ENCODE data around the gene GLRX5.
"Not testable (repeated sequence)": the region's sequence is repeated elsewhere in the genome, so short reads cannot be mapped to it uniquely, and the experiment has no call there.

Gene GLRX5

GRCh38 chr14:95498622-95499353, 36.1 kb upstream of the GLRX5 start:
- no peak for DNase-seq (ENCODE audit: low read depth in 3 of 3)

GRCh38 chr14:95499354-95499750, 35.5 kb upstream of the GLRX5 start:
- no peak for DNase-seq (ENCODE audit: low read depth in 3 of 3)

GRCh38 chr14:95500201-95500681, 34.6 kb upstream of the GLRX5 start:
- no peak for DNase-seq (ENCODE audit: low read depth in 3 of 3)

- no peak for DNase-seq (ENCODE audit: low read depth in 3 of 3)
These were observed 34.0 kb upstream of the GLRX5 start for GRCh38 chr14:95500772-95501401.

- DNase-seq (ENCODE audit: low read depth in 3 of 3): no peak
These were observed 32.4 kb upstream of the GLRX5 start for GRCh38 chr14:95502381-95502950.

- DNase-seq (ENCODE audit: low read depth in 3 of 3): no peak
These were observed 31.3 kb upstream of the GLRX5 start for GRCh38 chr14:95503365-95504134.

GRCh38 chr14:95504135-95505029, 30.5 kb upstream of the GLRX5 start:
- DNase-seq (ENCODE audit: low read depth in 3 of 3): no peak

- no peak for DNase-seq (ENCODE audit: low read depth in 3 of 3)
These were observed 29.7 kb upstream of the GLRX5 start for GRCh38 chr14:95505030-95505589.

GRCh38 chr14:95507174-95507573, 27.7 kb upstream of the GLRX5 start:
- no peak for DNase-seq (ENCODE audit: low read depth in 3 of 3)

GRCh38 chr14:95507701-95508103, 27.1 kb upstream of the GLRX5 start:
- no peak for DNase-seq (ENCODE audit: low read depth in 3 of 3)

GRCh38 chr14:95508377-95508776, 26.5 kb upstream of the GLRX5 start:
- DNase-seq (ENCODE audit: low read depth in 3 of 3): no peak

GRCh38 chr14:95509495-95509894, 25.4 kb upstream of the GLRX5 start:
- no peak for DNase-seq (ENCODE audit: low read depth in 3 of 3)

GRCh38 chr14:95510344-95510743, 24.5 kb upstream of the GLRX5 start:
- not testable (repeated sequence) for DNase-seq (ENCODE audit: low read depth in 3 of 3)

- DNase-seq (ENCODE audit: low read depth in 3 of 3): no peak
These were observed 24.0 kb upstream of the GLRX5 start for GRCh38 chr14:95510804-95511203.

- no peak for DNase-seq (ENCODE audit: low read depth in 3 of 3)
These were observed 23.2 kb upstream of the GLRX5 start for GRCh38 chr14:95511687-95512086.

- DNase-seq (ENCODE audit: low read depth in 3 of 3): no peak
These were observed 21.6 kb upstream of the GLRX5 start for GRCh38 chr14:95513291-95513690.

GRCh38 chr14:95514131-95515079, 20.4 kb upstream of the GLRX5 start:
- DNase-seq (ENCODE audit: low read depth in 3 of 3): no peak

GRCh38 chr14:95515080-95515489, 19.8 kb upstream of the GLRX5 start:
- DNase-seq (ENCODE audit: low read depth in 3 of 3): no peak
